Small intestine (tissue), 7 donors: ENCODE measurements around the gene KANTR. TPM values are rescaled to one million over a fixed set of nuclear protein-coding genes. Genes with fewer than 3 reads are reported as not detected.
"Not testable (repeated sequence)": the region's sequence is repeated elsewhere in the genome, so short reads cannot be mapped to it uniquely, and the experiment has no call there.

Experiments used
- DNase-seq, 2 donors: peaks; one replicate each; pipeline versions ENCODE4 v3.0.0 to v3.0.0-alpha.2; 2013
- FAIRE-seq: peaks from 2 replicates; lab custom pipeline; 2012; peaks lifted over from hg19 to GRCh38; lab: Jason Lieb, UNC
- H3K27ac ChIP-seq, 3 donors: one replicate each; pipeline ENCODE4 v1.5.1; 2013; ENCODE audit warnings: low read length in 2 of 3, mild to moderate bottlenecking in 2 of 3, control low read depth in 1 of 3, inconsistent platforms in 1 of 3, low read depth in 1 of 3, moderate library complexity in 1 of 3
- H3K27me3 ChIP-seq, 3 donors: one replicate each; pipeline ENCODE4 v1.6.1; 2013; ENCODE audit warnings: low read length in 3 of 3, inconsistent platforms in 1 of 3; ENCODE audit not compliant: control insufficient read depth in 3 of 3, insufficient read depth in 3 of 3
- H3K36me3 ChIP-seq, 3 donors: one replicate each; pipeline ENCODE4 v1.6.1; 2013; ENCODE audit warnings: low read length in 3 of 3, inconsistent platforms in 1 of 3, low read depth in 1 of 3, mild to moderate bottlenecking in 1 of 3, moderate library complexity in 1 of 3; ENCODE audit not compliant: control insufficient read depth in 3 of 3, insufficient read depth in 2 of 3
- H3K4me1 ChIP-seq, 3 donors: one replicate each; pipeline ENCODE4 v1.6.1; 2013; ENCODE audit warnings: low read length in 2 of 3, inconsistent platforms in 1 of 3, low read depth in 1 of 3, mild to moderate bottlenecking in 1 of 3, moderate library complexity in 1 of 3; ENCODE audit not compliant: control insufficient read depth in 3 of 3, insufficient read depth in 2 of 3
- H3K4me3 ChIP-seq, 3 donors: one replicate each; pipeline ENCODE4 v1.5.1; 2013; ENCODE audit warnings: low read length in 3 of 3, control low read depth in 1 of 3, inconsistent platforms in 1 of 3, low read depth in 1 of 3, mild to moderate bottlenecking in 1 of 3, moderate library complexity in 1 of 3
- H3K9me3 ChIP-seq, 2 donors: one replicate each; pipeline ENCODE4 v1.6.1; 2013; ENCODE audit warnings: low read depth in 1 of 2, low read length in 1 of 2; ENCODE audit not compliant: control insufficient read depth in 2 of 2, insufficient read depth in 1 of 2
- WGBS, 3 donors: extraction: QIAGEN DNeasy Blood & Tissue Kit; methylation state at CpG; one replicate each; pipeline ENCODE4 v1.1.7; 2013; 5-methylcytosine and 5-hydroxymethylcytosine counted together
- polyA plus RNA-seq, 4 donors: library from polyadenylated mRNA; stranded (reverse) in 3 of 4; unstranded in 1 of 4; fragments of 200-250 nt in 3 of 4; fragments of 120-200 nt in 1 of 4; gene quantifications; one replicate each; pipeline versions ENCODE4 v1.2.1 to v1.2.3, GENCODE V29; 2013
- donor health status: healthy with polysubstance abuse.
- donor health status: control.
- donor health status: control.
- donor health status: Bipolar disorder and iron deficiency.
- donor health status: healthy.

KANTR gene
- polyA plus RNA-seq, 4 donors: 1.4 to 12.5 (median 4.0) TPM

DNA sequence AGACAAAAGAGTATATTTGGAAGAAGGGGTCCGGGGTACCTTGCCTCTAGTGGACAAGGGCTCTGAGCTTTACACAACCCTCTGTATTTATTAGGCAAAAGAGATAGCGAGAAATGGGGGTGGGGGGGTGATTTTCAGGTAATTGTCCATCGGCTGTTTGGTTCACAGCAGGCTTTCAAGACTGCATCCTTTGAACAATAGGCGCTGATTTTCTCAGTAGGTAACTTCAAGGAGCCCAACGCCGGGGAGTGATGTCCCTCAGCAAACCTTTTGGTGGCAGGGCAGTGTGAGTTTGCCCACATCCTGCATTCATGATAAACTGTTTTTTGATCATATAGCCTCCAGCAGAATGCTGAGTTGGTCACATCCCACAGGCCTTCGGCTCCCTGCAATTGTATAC is 69.5 kb downstream of the KANTR start:
- H3K9me3 ChIP-seq: no peaks in the 10 kb centered on the region
- no peak overlapping the region for H3K27ac ChIP-seq
- WGBS, 3 donors: 68 to 91% (median 85%) methylated on average over 6 to 7 of the region's 7 CpGs
- no peaks in the 10 kb centered on the region for H3K36me3 ChIP-seq
- no peak overlapping the region for H3K4me3 ChIP-seq
- FAIRE-seq: no peak
- no peak for DNase-seq
- no peaks in the 10 kb centered on the region for H3K4me1 ChIP-seq
- H3K27me3 ChIP-seq: no peaks in the 10 kb centered on the region

DNA sequence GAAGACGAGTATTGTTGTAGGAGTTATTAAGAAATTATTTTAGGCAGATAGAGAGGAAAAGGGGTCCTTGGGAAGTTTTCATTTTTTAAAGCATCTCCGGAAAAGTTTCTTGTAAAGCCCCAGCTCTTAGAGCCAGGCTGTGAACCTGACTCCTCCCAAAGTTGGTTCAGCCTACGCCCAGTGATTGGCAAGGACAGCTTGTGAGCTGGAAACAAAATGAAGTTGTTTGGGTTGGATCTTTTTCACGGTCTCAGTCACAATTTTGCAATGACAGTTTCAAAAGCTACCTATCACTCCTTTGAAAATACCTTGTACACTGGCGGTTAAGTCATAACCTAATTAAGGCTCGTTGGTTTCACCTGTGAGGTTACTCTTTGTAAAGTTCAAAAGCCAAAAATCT is 70.6 kb downstream of the KANTR start:
- 53 to 68% (median 62%) methylated on average over 6 of the region's 6 CpGs for WGBS, 3 donors
- H3K9me3 ChIP-seq, H3K4me3 ChIP-seq, FAIRE-seq, H3K36me3 ChIP-seq, H3K27me3 ChIP-seq, DNase-seq, H3K27ac ChIP-seq, H3K4me1 ChIP-seq: not testable (repeated sequence)

- no peak overlapping the region for H3K4me3 ChIP-seq
- peak; percentile 82 for FAIRE-seq
Measured at GRCh38 chrX:53166103-53166502, 72.2 kb downstream of the KANTR start.

GRCh38 chrX:53171356-53171755 is 77.4 kb downstream of the KANTR start:
- no peak for FAIRE-seq
- 87 to 94% (median 93%) methylated on average over 4 to 7 of the region's 7 CpGs for WGBS, 3 donors

More at GRCh38 chrX:53166103-53166502, 72.2 kb downstream of the KANTR start:
- Histone ChIP-seq H3K9me3 (no peaks in the 10 kb centered on the region), H3K27me3 (no peaks in the 10 kb centered on the region), H3K4me1 (no peaks in the 10 kb centered on the region), H3K36me3 (no peaks in the 10 kb centered on the region), H3K27ac (no peak overlapping the region)
- WGBS, 3 donors: 85 to 93% (median 92%) methylated on average over 3 of the region's 3 CpGs
- no peak for DNase-seq

More at GRCh38 chrX:53171356-53171755, 77.4 kb downstream of the KANTR start:
- no peak overlapping the region for H3K27ac ChIP-seq
- no peak for DNase-seq
- H3K9me3 ChIP-seq: peaks cover 0 to 2% of the 10 kb centered on the region in 2 donors
- no peaks in the 10 kb centered on the region for H3K4me1 ChIP-seq
- no peaks in the 10 kb centered on the region for H3K36me3 ChIP-seq
- H3K4me3 ChIP-seq: no peak overlapping the region
- H3K27me3 ChIP-seq: no peaks in the 10 kb centered on the region

Other genes with a start within 250 kb of the KANTR start
- gene XAGE3, start 226.1 kb upstream of the KANTR start, polyA plus RNA-seq: not detected
- 10 to 100 TPM; 11.3 to 59.9 (median 33.2) TPM for gene FAM156B, start 196.8 kb upstream of the KANTR start, polyA plus RNA-seq
- gene FAM156A, start 135.6 kb upstream of the KANTR start, polyA plus RNA-seq: 10 to 100 TPM; 10.8 to 29.9 (median 15.4) TPM
- gene GPR173, start 45.4 kb upstream of the KANTR start, polyA plus RNA-seq: 1 to 10 TPM in 2 of 4 donors, under 1 TPM in 1, not detected in 1; 0.27 to 3.5 (median 1.5) TPM
- gene TSPYL2, start 11.8 kb upstream of the KANTR start, polyA plus RNA-seq: 10 to 100 TPM in 2 of 4 donors, 1 to 10 TPM in 2; 6.7 to 20.7 (median 12.3) TPM
- 10 to 100 TPM; 22.6 to 50.9 (median 26.4) TPM for gene KDM5C, start 131.1 kb downstream of the KANTR start, polyA plus RNA-seq
- gene IQSEC2, start 187.4 kb downstream of the KANTR start, polyA plus RNA-seq: 10 to 100 TPM; 14.9 to 44.5 (median 27.4) TPM